AG04449 (cell line): ENCODE results near the gene LSMEM2.

ENCODE experiments used
- CTCF ChIA-PET: fragments of 350-600 bp; formaldehyde crosslinking; extraction: SDS; loops from one replicate; lab custom pipeline; 2021; ENCODE audit warnings: antibody characterized with exemption; lab: Yijun Ruan, JAX
- POLR2A ChIA-PET: fragments of 400-600, 350-600 bp; formaldehyde crosslinking; extraction: SDS; loops from one replicate; lab custom pipeline; 2020; ENCODE audit warnings: antibody characterized with exemption, inconsistent platforms; lab: Yijun Ruan, JAX
- DNase-seq: peaks from one replicate; pipeline ENCODE4 v3.0.0-alpha.2; 2010; ENCODE audit warnings: low read depth, low spot score
- H3K4me3 ChIP-seq: 2 replicates; pipeline ENCODE4 v1.5.1; 2011; ENCODE audit warnings: low read depth, mild to moderate bottlenecking, control low read depth, low read length
- CTCF ChIP-seq: IDR thresholded peaks from one replicate; pipeline ENCODE4 v1.5.1; 2011; ENCODE audit warnings: mild to moderate bottlenecking, moderate library complexity, low read length, control low read depth, inconsistent platforms; ENCODE audit not compliant: insufficient read depth; ENCODE audit errors: missing control alignments

Gene LSMEM2

GRCh38 chr3:50233176-50233575 is 45.7 kb upstream of the LSMEM2 start:
- no peak overlapping the region for H3K4me3 ChIP-seq
- ChIA-PET CTCF (interaction anchor here (0.8 to 47.4 kb wide), 7 partner anchors 8 to 41 kb away, joined by 3 to 1609 read pairs (median 5); partner anchors contain the start of genes LSMEM2 and SEMA3B), POLR2A (no interaction called here)
- TF ChIP-seq CTCF = no peak
- no peak for DNase-seq

- H3K4me3 ChIP-seq = peak within 1 kb of the TSS; percentile 83
- no peak for TF ChIP-seq CTCF
- CTCF ChIA-PET = interaction anchor here (1.1 to 47.4 kb wide), 6 partner anchors 8 to 87 kb away, joined by 3 to 1609 read pairs (median 13); partner anchors contain the start of genes HYAL2, LSMEM2 and SEMA3B
- peak; percentile 82 for DNase-seq
- POLR2A ChIA-PET = interaction anchor here (0.6 to 1.9 kb wide), 15 partner anchors 11 to 115 kb away, joined by 3 to 25 read pairs (median 6); partner anchors contain the start of gene IFRD2
Measured at GRCh38 chr3:50235716-50236483, 43.0 kb upstream of the LSMEM2 start, which contains the start of gene GNAI2. GNAI2 (plus strand) TSS chr3:50236204; CDS start chr3:50236336, 132 bp downstream.

GRCh38 chr3:50236484-50237132 is 42.3 kb upstream of the LSMEM2 start:
- no peak for DNase-seq
- peak overlapping the region; percentile 83 for H3K4me3 ChIP-seq
- ChIA-PET POLR2A (interaction anchor here (1.3 to 1.9 kb wide), 5 partner anchors 11 to 31 kb away, joined by 6 to 25 read pairs (median 10); no protein-coding TSS in a partner anchor), CTCF (interaction anchor here (4.5 to 47.4 kb wide), 2 partner anchors 9 to 29 kb away, joined by 32 to 1609 read pairs; partner anchors contain the start of genes LSMEM2 and SEMA3B)
- TF ChIP-seq CTCF = no peak

DNA sequence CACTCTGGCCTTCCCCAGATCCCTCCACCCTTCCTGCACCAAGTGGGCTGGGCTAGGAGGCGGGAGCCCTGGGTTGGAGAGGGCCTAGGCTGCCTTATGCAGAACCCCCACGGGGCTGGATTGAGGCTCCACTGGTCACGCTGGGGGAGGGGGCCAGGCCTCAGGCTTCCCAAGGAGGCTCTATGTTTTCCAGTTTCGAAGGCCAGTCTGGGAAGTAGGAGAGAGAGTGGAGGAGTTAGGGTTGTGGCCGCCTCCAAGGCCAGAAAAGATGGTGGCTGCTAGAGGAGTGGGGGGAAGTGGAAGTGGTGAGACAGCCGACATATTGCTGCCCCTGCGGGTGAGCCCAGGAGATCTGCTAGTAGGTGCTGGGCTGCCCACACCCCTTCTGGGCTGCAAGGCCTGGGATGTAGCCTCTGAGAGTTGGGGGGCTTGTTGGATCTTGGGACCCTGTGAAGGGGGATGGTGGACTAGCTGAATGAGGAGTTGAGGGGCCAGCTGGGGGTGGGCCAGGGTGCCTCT is 41.7 kb upstream of the LSMEM2 start:
- ChIA-PET POLR2A (interaction anchor here (1.1 to 1.9 kb wide), 4 partner anchors 10 to 27 kb away, joined by 3 to 25 read pairs (median 6); no protein-coding TSS in a partner anchor), CTCF (interaction anchor here (2.4 to 47.4 kb wide), 3 partner anchors 9 to 42 kb away, joined by 7 to 1609 read pairs (median 32); partner anchors contain the start of genes LSMEM2 and SEMA3B)
- peak overlapping the region; percentile 83 for H3K4me3 ChIP-seq
- no peak for TF ChIP-seq CTCF
- no peak for DNase-seq

- POLR2A ChIA-PET = interaction anchor here (0.6 to 1.6 kb wide), 4 partner anchors 9 to 21 kb away, joined by 3 to 7 read pairs (median 4); no protein-coding TSS in a partner anchor
- H3K4me3 ChIP-seq = peak overlapping the region; percentile 83
- no peak for DNase-seq
- CTCF ChIA-PET = interaction anchor here (1.9 to 47.4 kb wide), 4 partner anchors 10 to 46 kb away, joined by 6 to 1609 read pairs (median 20); partner anchors contain the start of genes GNAT1, LSMEM2 and SEMA3B
- TF ChIP-seq CTCF = no peak
Measured at GRCh38 chr3:50237754-50238548, 40.9 kb upstream of the LSMEM2 start.
